Measurements from ENCODE around the gene CCDC93. TPM values are rescaled to one million over a fixed set of nuclear protein-coding genes. Genes with fewer than 3 reads are reported as not detected.
"Not testable (repeated sequence)": the region's sequence is repeated elsewhere in the genome, so short reads cannot be mapped to it uniquely, and the experiment has no call there.

Gene CCDC93
- polyA plus RNA-seq, 1 donor (not counting 4 experiments of a cell fraction or from before 2014, with no cell fraction given): 21.3 TPM

GRCh38 chr2:117931266-117931665 lies 82.6 kb downstream of the CCDC93 start:
- H3K36me3 ChIP-seq (ENCODE audit: control insufficient read depth in 2 of 2, extremely low read depth in 1 of 2, insufficient read depth in 2 of 2, low read length in 2 of 2): peaks cover 30 to 31% of the 10 kb centered on the region in 2 experiments
- no peak for FAIRE-seq

GRCh38 chr2:117930775-117931174 lies 83.1 kb downstream of the CCDC93 start:
- no peak overlapping the region for H2AFZ ChIP-seq (ENCODE audit: control insufficient read depth, low read length)
- no peaks in the 10 kb centered on the region for H3K4me1 ChIP-seq (ENCODE audit: control insufficient read depth, extremely low read depth, insufficient read depth, low read length)
- H3K9me1 ChIP-seq (ENCODE audit: control insufficient read depth, extremely low read depth, insufficient read depth, low read length): no peaks in the 10 kb centered on the region
- H3K9ac ChIP-seq (ENCODE audit: control insufficient read depth, extremely low read depth, insufficient read depth, low read length): no peak overlapping the region
- no peak for FAIRE-seq
- H3K27me3 ChIP-seq (ENCODE audit: control insufficient read depth, extremely low read depth, insufficient read depth, low read length): no peaks in the 10 kb centered on the region
- no peaks in the 10 kb centered on the region for H4K20me1 ChIP-seq (ENCODE audit: control insufficient read depth, extremely low read depth, insufficient read depth, low read length)
- no peak overlapping the region for H3K4me3 ChIP-seq (ENCODE audit: control insufficient read depth in 2 of 3, extremely low read depth in 1 of 3, insufficient read depth in 2 of 3, low read depth in 1 of 3, low read length in 3 of 3)
- no peaks in the 10 kb centered on the region for H3K9me3 ChIP-seq (ENCODE audit: control insufficient read depth, low read depth, low read length)
- no peak overlapping the region for H3K27ac ChIP-seq (ENCODE audit: control insufficient read depth, insufficient read depth, low read length)
- no peak overlapping the region for H3K4me2 ChIP-seq (ENCODE audit: control insufficient read depth, extremely low read depth, insufficient read depth, low read depth, low read length)
- dilution Hi-C loops (cut with MboI; ENCODE audit: extremely low pct_ligation_motif_present, low sequenced_read_pairs): no loop called here
- DNase-seq (ENCODE audit: low read depth, low spot score): no peak
- TF ChIP-seq EZH2 (IDR thresholded peaks at IDR 0.05; ENCODE audit: low read length): no peak
- TF ChIP-seq CTCF (optimal IDR thresholded peaks at IDR 0.05 in 1 of 3, IDR thresholded peaks at IDR 0.05 in 1 of 3, conservative IDR thresholded peaks at IDR 0.05 in 1 of 3; ENCODE audit: extremely low read depth in 1 of 3, insufficient read depth in 2 of 3, low read length in 3 of 3): no peak
- H3K79me2 ChIP-seq (ENCODE audit: control insufficient read depth, insufficient read depth, low read length): no peaks in the 10 kb centered on the region
- peaks cover 28 to 31% of the 10 kb centered on the region in 2 experiments for H3K36me3 ChIP-seq (ENCODE audit: control insufficient read depth in 2 of 2, extremely low read depth in 1 of 2, insufficient read depth in 2 of 2, low read length in 2 of 2)

More at GRCh38 chr2:117931266-117931665, 82.6 kb downstream of the CCDC93 start:
- dilution Hi-C loops (cut with MboI; ENCODE audit: extremely low pct_ligation_motif_present, low sequenced_read_pairs): no loop called here
- Histone ChIP-seq H3K27me3 (ENCODE audit: control insufficient read depth, extremely low read depth, insufficient read depth, low read length) (no peaks in the 10 kb centered on the region), H3K4me1 (ENCODE audit: control insufficient read depth, extremely low read depth, insufficient read depth, low read length) (no peaks in the 10 kb centered on the region), H3K9me1 (ENCODE audit: control insufficient read depth, extremely low read depth, insufficient read depth, low read length) (no peaks in the 10 kb centered on the region), H3K9ac (ENCODE audit: control insufficient read depth, extremely low read depth, insufficient read depth, low read length) (no peak overlapping the region), H3K4me2 (ENCODE audit: control insufficient read depth, extremely low read depth, insufficient read depth, low read depth, low read length) (no peak overlapping the region), H3K9me3 (ENCODE audit: control insufficient read depth, low read depth, low read length) (no peaks in the 10 kb centered on the region), H3K27ac (ENCODE audit: control insufficient read depth, insufficient read depth, low read length) (no peak overlapping the region), H3K79me2 (ENCODE audit: control insufficient read depth, insufficient read depth, low read length) (no peaks in the 10 kb centered on the region), H3K4me3 (ENCODE audit: control insufficient read depth in 2 of 3, extremely low read depth in 1 of 3, insufficient read depth in 2 of 3, low read depth in 1 of 3, low read length in 3 of 3) (no peak overlapping the region), H2AFZ (ENCODE audit: control insufficient read depth, low read length) (no peak overlapping the region), H4K20me1 (ENCODE audit: control insufficient read depth, extremely low read depth, insufficient read depth, low read length) (no peaks in the 10 kb centered on the region)
- no peak for TF ChIP-seq EZH2 (IDR thresholded peaks at IDR 0.05; ENCODE audit: low read length)
- TF ChIP-seq CTCF (optimal IDR thresholded peaks at IDR 0.05 in 1 of 3, IDR thresholded peaks at IDR 0.05 in 1 of 3, conservative IDR thresholded peaks at IDR 0.05 in 1 of 3; ENCODE audit: extremely low read depth in 1 of 3, insufficient read depth in 2 of 3, low read length in 3 of 3): no peak
- DNase-seq (ENCODE audit: low read depth, low spot score): no peak

GRCh38 chr2:117923471-117923870 lies 90.4 kb downstream of the CCDC93 start:
- not testable (repeated sequence) for H2AFZ ChIP-seq (ENCODE audit: control insufficient read depth, low read length); H3K4me1 ChIP-seq (ENCODE audit: control insufficient read depth, extremely low read depth, insufficient read depth, low read length); H3K27me3 ChIP-seq (ENCODE audit: control insufficient read depth, extremely low read depth, insufficient read depth, low read length)

More at GRCh38 chr2:117923471-117923870, 90.4 kb downstream of the CCDC93 start:
- H3K79me2 ChIP-seq (ENCODE audit: control insufficient read depth, insufficient read depth, low read length); H3K9me1 ChIP-seq (ENCODE audit: control insufficient read depth, extremely low read depth, insufficient read depth, low read length); H3K4me3 ChIP-seq (ENCODE audit: control insufficient read depth in 2 of 3, extremely low read depth in 1 of 3, insufficient read depth in 2 of 3, low read depth in 1 of 3, low read length in 3 of 3); H3K27ac ChIP-seq (ENCODE audit: control insufficient read depth, insufficient read depth, low read length); dilution Hi-C loops (cut with MboI; ENCODE audit: extremely low pct_ligation_motif_present, low sequenced_read_pairs); FAIRE-seq; H3K4me2 ChIP-seq (ENCODE audit: control insufficient read depth, extremely low read depth, insufficient read depth, low read depth, low read length); H4K20me1 ChIP-seq (ENCODE audit: control insufficient read depth, extremely low read depth, insufficient read depth, low read length); H3K9me3 ChIP-seq (ENCODE audit: control insufficient read depth, low read depth, low read length); H3K9ac ChIP-seq (ENCODE audit: control insufficient read depth, extremely low read depth, insufficient read depth, low read length); DNase-seq (ENCODE audit: low read depth, low spot score): not testable (repeated sequence)
- peaks cover 19 to 24% of the 10 kb centered on the region in 2 experiments for H3K36me3 ChIP-seq (ENCODE audit: control insufficient read depth in 2 of 2, extremely low read depth in 1 of 2, insufficient read depth in 2 of 2, low read length in 2 of 2)
